ENCODE data around the gene IGSF1. TPM values are rescaled to one million over a fixed set of nuclear protein-coding genes. Genes with fewer than 3 reads are reported as not detected.

IGSF1 gene
- total and polyA plus RNA-seq, 9 of the 15 experiments (the other 6 are each of a cell fraction or from before 2014, with no cell fraction given), result 0.33 to 1.5 (median 1.0) TPM

DNA sequence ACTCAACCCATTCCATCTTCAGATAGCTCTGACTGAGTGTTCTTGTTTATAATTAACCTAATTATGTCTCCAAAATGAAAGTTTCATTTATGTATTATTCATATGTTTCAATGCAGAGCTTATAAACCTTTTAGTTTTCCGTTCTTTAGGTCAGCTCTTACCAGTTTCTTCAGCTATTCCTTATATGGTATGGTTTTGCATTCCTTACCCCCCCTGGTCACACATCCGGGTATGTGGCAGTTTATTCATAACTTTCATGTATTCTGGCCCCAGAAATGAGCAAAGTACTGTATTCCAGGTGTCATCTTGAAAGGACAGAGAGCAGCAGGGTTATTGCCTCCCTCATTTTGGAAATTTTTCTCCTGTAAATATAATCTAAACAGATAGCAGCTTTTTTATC, 16.8 kb upstream of the IGSF1 start (continued):
- TF ChIP-seq, protein P1, sequence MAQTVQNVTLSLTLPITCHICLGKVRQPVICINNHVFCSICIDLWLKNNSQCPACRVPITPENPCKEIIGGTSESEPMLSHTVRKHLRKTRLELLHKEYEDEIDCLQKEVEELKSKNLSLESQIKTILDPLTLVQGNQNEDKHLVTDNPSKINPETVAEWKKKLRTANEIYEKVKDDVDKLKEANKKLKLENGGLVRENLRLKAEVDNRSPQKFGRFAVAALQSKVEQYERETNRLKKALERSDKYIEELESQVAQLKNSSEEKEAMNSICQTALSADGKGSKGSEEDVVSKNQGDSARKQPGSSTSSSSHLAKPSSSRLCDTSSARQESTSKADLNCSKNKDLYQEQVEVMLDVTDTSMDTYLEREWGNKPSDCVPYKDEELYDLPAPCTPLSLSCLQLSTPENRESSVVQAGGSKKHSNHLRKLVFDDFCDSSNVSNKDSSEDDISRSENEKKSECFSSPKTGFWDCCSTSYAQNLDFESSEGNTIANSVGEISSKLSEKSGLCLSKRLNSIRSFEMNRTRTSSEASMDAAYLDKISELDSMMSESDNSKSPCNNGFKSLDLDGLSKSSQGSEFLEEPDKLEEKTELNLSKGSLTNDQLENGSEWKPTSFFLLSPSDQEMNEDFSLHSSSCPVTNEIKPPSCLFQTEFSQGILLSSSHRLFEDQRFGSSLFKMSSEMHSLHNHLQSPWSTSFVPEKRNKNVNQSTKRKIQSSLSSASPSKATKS (CRISPR knock-in tag; IDR thresholded peaks at IDR 0.05), result no peak
- TF ChIP-seq RFX5 (IDR thresholded peaks at IDR 0.05; ENCODE audit: low read depth, low read length) (no peak), ZNF445 (CRISPR knock-in tag; IDR thresholded peaks at IDR 0.05; ENCODE audit: low read depth) (no peak), ZNF79 (CRISPR knock-in tag; IDR thresholded peaks at IDR 0.05; ENCODE audit: low read depth) (no peak), NFIX (CRISPR knock-in tag; IDR thresholded peaks at IDR 0.05; ENCODE audit: low read depth) (no peak), ELF2 (CRISPR knock-in tag; IDR thresholded peaks at IDR 0.05) (no peak), GATAD2B (IDR thresholded peaks at IDR 0.05; ENCODE audit: borderline replicate concordance) (no peak), SMAD1 (IDR thresholded peaks at IDR 0.05; ENCODE audit: low read depth, low read length, partially characterized antibody) (no peak), POLR2AphosphoS2 (IDR thresholded peaks at IDR 0.05; ENCODE audit: low read length) (no peak), GABPA (tag; conservative IDR thresholded peaks at IDR 0.05; ENCODE audit: low read depth) (0 out of 2 replicates have a peak, but pooled peaks have one; percentile 20), SAP30 (IDR thresholded peaks at IDR 0.05; ENCODE audit: borderline replicate concordance, insufficient read depth, low read depth, low read length, poor library complexity, severe bottlenecking) (no peak), SRF (CRISPR knock-in tag; IDR thresholded peaks at IDR 0.05) (peak in 1 of 2 experiments; percentile 84; a peak in 1 of 4 replicates), PTRF (tag; IDR thresholded peaks at IDR 0.05) (no peak), ZNF668 (CRISPR knock-in tag; IDR thresholded peaks at IDR 0.05) (no peak), ETV6 (IDR thresholded peaks at IDR 0.05; ENCODE audit: borderline replicate concordance in 1 of 2, low read depth in 2 of 2, low read length in 1 of 2) (no peak), ETV6 (CRISPR knock-in tag; IDR thresholded peaks at IDR 0.05; ENCODE audit: borderline replicate concordance) (no peak)
- TF ChIP-seq, protein P2, sequence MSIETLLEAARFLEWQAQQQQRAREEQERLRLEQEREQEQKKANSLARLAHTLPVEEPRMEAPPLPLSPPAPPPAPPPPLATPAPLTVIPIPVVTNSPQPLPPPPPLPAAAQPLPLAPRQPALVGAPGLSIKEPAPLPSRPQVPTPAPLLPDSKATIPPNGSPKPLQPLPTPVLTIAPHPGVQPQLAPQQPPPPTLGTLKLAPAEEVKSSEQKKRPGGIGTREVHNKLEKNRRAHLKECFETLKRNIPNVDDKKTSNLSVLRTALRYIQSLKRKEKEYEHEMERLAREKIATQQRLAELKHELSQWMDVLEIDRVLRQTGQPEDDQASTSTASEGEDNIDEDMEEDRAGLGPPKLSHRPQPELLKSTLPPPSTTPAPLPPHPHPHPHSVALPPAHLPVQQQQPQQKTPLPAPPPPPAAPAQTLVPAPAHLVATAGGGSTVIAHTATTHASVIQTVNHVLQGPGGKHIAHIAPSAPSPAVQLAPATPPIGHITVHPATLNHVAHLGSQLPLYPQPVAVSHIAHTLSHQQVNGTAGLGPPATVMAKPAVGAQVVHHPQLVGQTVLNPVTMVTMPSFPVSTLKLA (conservative IDR thresholded peaks at IDR 0.05), result no peak
- TF ChIP-seq, protein P3, sequence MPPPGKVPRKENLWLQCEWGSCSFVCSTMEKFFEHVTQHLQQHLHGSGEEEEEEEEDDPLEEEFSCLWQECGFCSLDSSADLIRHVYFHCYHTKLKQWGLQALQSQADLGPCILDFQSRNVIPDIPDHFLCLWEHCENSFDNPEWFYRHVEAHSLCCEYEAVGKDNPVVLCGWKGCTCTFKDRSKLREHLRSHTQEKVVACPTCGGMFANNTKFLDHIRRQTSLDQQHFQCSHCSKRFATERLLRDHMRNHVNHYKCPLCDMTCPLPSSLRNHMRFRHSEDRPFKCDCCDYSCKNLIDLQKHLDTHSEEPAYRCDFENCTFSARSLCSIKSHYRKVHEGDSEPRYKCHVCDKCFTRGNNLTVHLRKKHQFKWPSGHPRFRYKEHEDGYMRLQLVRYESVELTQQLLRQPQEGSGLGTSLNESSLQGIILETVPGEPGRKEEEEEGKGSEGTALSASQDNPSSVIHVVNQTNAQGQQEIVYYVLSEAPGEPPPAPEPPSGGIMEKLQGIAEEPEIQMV (tag; conservative IDR thresholded peaks at IDR 0.05; ENCODE audit: low read depth), result no peak
- TF ChIP-seq, protein P4, sequence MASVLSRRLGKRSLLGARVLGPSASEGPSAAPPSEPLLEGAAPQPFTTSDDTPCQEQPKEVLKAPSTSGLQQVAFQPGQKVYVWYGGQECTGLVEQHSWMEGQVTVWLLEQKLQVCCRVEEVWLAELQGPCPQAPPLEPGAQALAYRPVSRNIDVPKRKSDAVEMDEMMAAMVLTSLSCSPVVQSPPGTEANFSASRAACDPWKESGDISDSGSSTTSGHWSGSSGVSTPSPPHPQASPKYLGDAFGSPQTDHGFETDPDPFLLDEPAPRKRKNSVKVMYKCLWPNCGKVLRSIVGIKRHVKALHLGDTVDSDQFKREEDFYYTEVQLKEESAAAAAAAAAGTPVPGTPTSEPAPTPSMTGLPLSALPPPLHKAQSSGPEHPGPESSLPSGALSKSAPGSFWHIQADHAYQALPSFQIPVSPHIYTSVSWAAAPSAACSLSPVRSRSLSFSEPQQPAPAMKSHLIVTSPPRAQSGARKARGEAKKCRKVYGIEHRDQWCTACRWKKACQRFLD (CRISPR knock-in tag; IDR thresholded peaks at IDR 0.05), result 0 out of 2 replicates have a peak, but pooled peaks have one; percentile 28
- TF ChIP-seq, protein P5, sequence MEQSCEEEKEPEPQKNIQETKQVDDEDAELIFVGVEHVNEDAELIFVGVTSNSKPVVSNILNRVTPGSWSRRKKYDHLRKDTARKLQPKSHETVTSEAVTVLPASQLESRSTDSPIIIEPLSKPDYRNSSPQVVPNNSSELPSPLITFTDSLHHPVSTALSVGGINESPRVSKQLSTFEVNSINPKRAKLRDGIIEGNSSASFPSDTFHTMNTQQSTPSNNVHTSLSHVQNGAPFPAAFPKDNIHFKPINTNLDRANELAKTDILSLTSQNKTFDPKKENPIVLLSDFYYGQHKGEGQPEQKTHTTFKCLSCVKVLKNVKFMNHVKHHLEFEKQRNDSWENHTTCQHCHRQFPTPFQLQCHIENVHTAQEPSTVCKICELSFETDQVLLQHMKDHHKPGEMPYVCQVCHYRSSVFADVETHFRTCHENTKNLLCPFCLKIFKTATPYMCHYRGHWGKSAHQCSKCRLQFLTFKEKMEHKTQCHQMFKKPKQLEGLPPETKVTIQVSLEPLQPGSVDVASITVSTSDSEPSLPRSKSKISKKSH (CRISPR knock-in tag; IDR thresholded peaks at IDR 0.05), result no peak

Measured in K562 (cell line).